GM12878 (cell line): ENCODE data around the gene SLC28A2. TPM values are rescaled to one million over a fixed set of nuclear protein-coding genes. Genes with fewer than 3 reads are reported as not detected.
A peak's percentile ranks its signal among the peaks of the same experiment; 100 is the strongest.

Source experiments
- ATAC-seq: fragments of 200-7000 bp; cut with Tn5 transposase; 3 replicates; pipeline ENCODE4 v1.9.1; 2020; ENCODE audit warnings: mild to moderate bottlenecking, moderate library complexity
- BruUV-seq: library from RNA; stranded (reverse); fragments of 400-500 nt; replicated peaks from 2 replicates; lab custom pipeline; 2021; lab: Mats Ljungman, UMichigan
- CTCF ChIA-PET: fragments of 300-600 bp; sonication (Branson Sonifier 250); formaldehyde crosslinking; extraction: SDS; loops from one replicate; lab custom pipeline; 2021; ENCODE audit warnings: inconsistent platforms; lab: Yijun Ruan, JAX
- POLR2A ChIA-PET: fragments of 350-600 bp; formaldehyde crosslinking; extraction: SDS; loops from one replicate; lab custom pipeline; 2021; ENCODE audit warnings: inconsistent platforms; lab: Charles Lee
- RAD21 ChIA-PET: fragments of 300-600 bp; sonication (Branson Sonifier 250); formaldehyde crosslinking; loops from one replicate; lab custom pipeline; 2023; ENCODE audit warnings: antibody characterized with exemption; ENCODE audit not compliant: unreplicated experiment; lab: Charles Lee
- SMC1A ChIA-PET: fragments of 300-600 bp; sonication (Branson Sonifier 250); formaldehyde crosslinking; loops from one replicate; lab custom pipeline; 2023; ENCODE audit not compliant: unreplicated experiment, uncharacterized antibody; lab: Charles Lee
- DNase-seq: peaks from one replicate; pipeline ENCODE4 v3.0.0-alpha.2; 2011; ENCODE audit warnings: low read depth, low spot score
- FAIRE-seq: peaks from 3 replicates; lab custom pipeline; 2011; peaks lifted over from hg19 to GRCh38; lab: Jason Lieb, UNC
- H2AFZ ChIP-seq: 2 replicates; pipeline ENCODE4 v1.6.0; 2011; ENCODE audit warnings: low read depth, low read length, control low read depth; ENCODE audit not compliant: control insufficient read depth
- H3K27ac ChIP-seq: 2 replicates; pipeline ENCODE4 v1.5.1; 2011; ENCODE audit warnings: control low read depth; ENCODE audit not compliant: control insufficient read depth, insufficient read depth
- H3K27me3 ChIP-seq, 2 experiments: replicated peaks in 1 of 2; 2 replicates each; pipeline versions ENCODE4 v1.6.0 to v1.6.1; 2011; ENCODE audit warnings: low read length in 1 of 2; ENCODE audit not compliant: control insufficient read depth in 2 of 2, insufficient read depth in 2 of 2
- H3K36me3 ChIP-seq, 2 experiments: 2 replicates each; pipeline ENCODE4 v1.5.1; 2011; ENCODE audit warnings: low read length in 1 of 2; ENCODE audit not compliant: control insufficient read depth in 2 of 2, insufficient read depth in 2 of 2
- H3K4me1 ChIP-seq: 2 replicates; pipeline ENCODE4 v1.6.1; 2011; ENCODE audit warnings: mild to moderate bottlenecking, low read length, moderate library complexity, mixed read lengths; ENCODE audit not compliant: control insufficient read depth, insufficient read depth
- H3K4me2 ChIP-seq: 2 replicates; pipeline ENCODE4 v1.6.0; 2011; ENCODE audit warnings: control low read depth; ENCODE audit not compliant: control insufficient read depth, insufficient read depth
- H3K4me3 ChIP-seq: fragments of 200-600 bp; sonication (generic); 2 replicates; pipeline ENCODE4 v1.5.1; 2016
- H3K79me2 ChIP-seq: 2 replicates; pipeline ENCODE4 v1.6.0; 2011; ENCODE audit warnings: low read length; ENCODE audit not compliant: control insufficient read depth, insufficient read depth
- H3K9ac ChIP-seq: 2 replicates; pipeline ENCODE4 v1.8.0; 2011; ENCODE audit warnings: low read length, control low read depth, mixed read lengths; ENCODE audit not compliant: control insufficient read depth, insufficient read depth
- H3K9me3 ChIP-seq: replicated peaks from 3 replicates; pipeline ENCODE4 v1.5.1; 2011; ENCODE audit warnings: mild to moderate bottlenecking, low read length; ENCODE audit not compliant: control insufficient read depth, insufficient read depth
- H4K20me1 ChIP-seq: 2 replicates; pipeline ENCODE4 v1.6.0; 2011; ENCODE audit not compliant: control insufficient read depth, insufficient read depth
- BCLAF1 ChIP-seq: fragments of 450-650 bp; IDR thresholded peaks from 2 replicates; pipeline ENCODE4 v1.6.1; 2017; ENCODE audit warnings: antibody characterized with exemption, mild to moderate bottlenecking, moderate library complexity
- BMI1 ChIP-seq: fragments of 450-650 bp; IDR thresholded peaks from 2 replicates; pipeline ENCODE4 v1.6.1; 2016; ENCODE audit warnings: mild to moderate bottlenecking, moderate library complexity, borderline replicate concordance
- CBFB ChIP-seq: IDR thresholded peaks from 2 replicates; pipeline ENCODE4 v1.6.1; 2016; ENCODE audit warnings: antibody characterized with exemption, low read depth
- CHD1 ChIP-seq: IDR thresholded peaks from 2 replicates; pipeline ENCODE4 v1.6.1; 2012; ENCODE audit warnings: low read depth, low read length, improper control_type of control experiment
- CTCF ChIP-seq, 3 experiments: IDR thresholded peaks in 2 of 3; conservative IDR thresholded peaks in 1 of 3; 2 replicates each; pipeline ENCODE4 v1.5.1; 2011; ENCODE audit warnings: low read depth in 3 of 3, low read length in 3 of 3, mild to moderate bottlenecking in 3 of 3, control low read depth in 2 of 3, moderate library complexity in 2 of 3, inconsistent platforms in 1 of 3, mixed read lengths in 1 of 3; ENCODE audit not compliant: control insufficient read depth in 2 of 3, insufficient read depth in 1 of 3; ENCODE audit errors: extremely low read depth in 1 of 3
- EGR1 ChIP-seq, 2 experiments: IDR thresholded peaks; 1 replicate in 1 of 2; 2 replicates in 1 of 2; pipeline ENCODE4 v1.6.1; 2011 to 2012; ENCODE audit warnings: low read depth in 2 of 2, low read length in 2 of 2, borderline replicate concordance in 1 of 2, mild to moderate bottlenecking in 1 of 2, moderate library complexity in 1 of 2
- ELK1 ChIP-seq: IDR thresholded peaks from 2 replicates; pipeline ENCODE4 v1.6.1; 2012; ENCODE audit warnings: low read depth, low read length, improper control_type of control experiment
- EZH2 ChIP-seq: IDR thresholded peaks from 2 replicates; pipeline ENCODE4 v1.6.1; 2012; ENCODE audit warnings: low read depth, mild to moderate bottlenecking, control low read depth, inconsistent platforms, low read length, borderline replicate concordance; ENCODE audit not compliant: control insufficient read depth
- LARP7 ChIP-seq: fragments of 450-650 bp; IDR thresholded peaks from 2 replicates; pipeline ENCODE4 v1.6.1; 2017; ENCODE audit warnings: mild to moderate bottlenecking
- MTA3 ChIP-seq: IDR thresholded peaks from 2 replicates; pipeline ENCODE4 v1.6.1; 2012; ENCODE audit warnings: low read length, inconsistent platforms, borderline replicate concordance
- POLR2AphosphoS2 ChIP-seq: IDR thresholded peaks from 2 replicates; pipeline ENCODE4 v1.6.1; 2011; ENCODE audit warnings: low read depth, mild to moderate bottlenecking, low read length, improper control_type of control experiment, moderate library complexity
- RAD21 ChIP-seq: IDR thresholded peaks from 2 replicates; pipeline ENCODE4 v1.6.1; 2011; ENCODE audit warnings: mild to moderate bottlenecking, low read depth, low read length, moderate library complexity; ENCODE audit not compliant: insufficient read depth
- RUNX3 ChIP-seq: IDR thresholded peaks from 2 replicates; pipeline ENCODE4 v1.6.1; 2012; ENCODE audit warnings: low read length, inconsistent platforms
- SMC3 ChIP-seq: IDR thresholded peaks from 2 replicates; pipeline ENCODE4 v1.6.1; 2011; ENCODE audit warnings: low read length, improper control_type of control experiment, borderline replicate concordance
- YY1 ChIP-seq: IDR thresholded peaks from 2 replicates; pipeline ENCODE4 v1.6.1; 2011; ENCODE audit warnings: low read depth, mild to moderate bottlenecking, low read length
- ZNF622 ChIP-seq: fragments of 450-650 bp; IDR thresholded peaks from 2 replicates; pipeline ENCODE4 v1.6.1; 2017; ENCODE audit warnings: mild to moderate bottlenecking, inconsistent platforms
- WGBS: methylation state at CpG from one replicate; pipeline ENCODE4 v1.1.6; 2016; ENCODE audit warnings: low lambda C conversion rate; ENCODE audit not compliant: insufficient replicate concordance, insufficient coverage; ENCODE audit errors: missing lambda C conversion rate; 5-methylcytosine and 5-hydroxymethylcytosine counted together
- in situ Hi-C: fragments of 300-500 bp; cut with MboI; formaldehyde crosslinking; loops from 9 replicates; pipeline ENCODE4 v1.14.3; 2018; ENCODE audit warnings: mixed read lengths
- intact Hi-C: fragments of 100-400 bp; cut with micrococcal nuclease; formaldehyde crosslinking; loops from one replicate; pipeline ENCODE4 v1.14.2; 2022; ENCODE audit not compliant: unreplicated experiment
- polyA plus RNA-seq, 11 experiments: library from polyadenylated mRNA; depleted of rRNA in 4 of 11; unstranded in 6 of 11; stranded (reverse) in 5 of 11; fragments of >200 nt; fragmentation: Nextera tagmentation in 4 of 11; fragmentation: Illumina TruSeq in 1 of 11; extraction: Ambion mirVana in 4 of 11; extraction: Trizol in 1 of 11; gene quantifications; 1 replicate in 1 of 11; 2 replicates in 10 of 11; pipeline versions ENCODE4 v1.2.1 to v1.2.3, GENCODE V29; 2011 to 2016; ENCODE audit warnings: inconsistent platforms in 2 of 11, missing spikeins in 2 of 11, low read depth in 1 of 11
- total RNA-seq, 4 experiments: library from RNA; depleted of rRNA in 3 of 4; stranded (reverse); fragments of >200 nt in 3 of 4; fragmentation: Illumina TruSeq in 1 of 4; extraction: Trizol in 1 of 4; gene quantifications; 2 replicates each; pipeline versions ENCODE4 v1.2.1 to v1.2.3, GENCODE V29; 2013 to 2021

SLC28A2 gene
- total and polyA plus RNA-seq, 10 of the 15 experiments (the other 5 are each of a cell fraction or from before 2014, with no cell fraction given) = 0.02 to 0.21 (median 0.14) TPM; not detected in 6

GRCh38 chr15:45274636-45275380 lies 22.8 kb downstream of the SLC28A2 start (continued):
- TF ChIP-seq RUNX3 = no peak
- no peak for TF ChIP-seq CHD1
- no peak for TF ChIP-seq LARP7

GRCh38 chr15:45276831-45277230 lies 24.8 kb downstream of the SLC28A2 start:
- ChIA-PET RAD21 (interaction anchor here (1.0 to 1.4 kb wide), 3 partner anchors 69 to 150 kb away, joined by 4 to 11 read pairs (median 6); no protein-coding TSS in a partner anchor), POLR2A (no interaction called here), SMC1A (interaction anchor here (0.8 to 1.4 kb wide), 4 partner anchors 15 to 125 kb away, joined by 3 to 4 read pairs (median 3); a partner anchor contains a TSS), CTCF (interaction anchor here (0.5 to 1.4 kb wide), 11 partner anchors 29 to 239 kb away, joined by 3 to 9 read pairs (median 4); no protein-coding TSS in a partner anchor)
- no peaks in the 10 kb centered on the region for H4K20me1 ChIP-seq
- no peak overlapping the region for H3K9ac ChIP-seq
- H3K4me1 ChIP-seq = peaks cover 3% of the 10 kb centered on the region
- DNase-seq (peak; percentile 11), ATAC-seq (no peak), FAIRE-seq (peak; percentile 70)
- H3K4me3 ChIP-seq = no peak overlapping the region
- H3K27me3 ChIP-seq = no peaks in the 10 kb centered on the region
- H3K27ac ChIP-seq = no peak overlapping the region
- WGBS = 3% methylated on average over 2 of the region's 2 CpGs
- H3K79me2 ChIP-seq = peaks cover 3% of the 10 kb centered on the region; the same call in 1 of the 2 replicates
- H2AFZ ChIP-seq = no peak overlapping the region
- H3K4me2 ChIP-seq = no peak overlapping the region
- in situ Hi-C loops (no loop called here), intact Hi-C loops (no loop called here)
- no TSS peak for BruUV-seq
- no peaks in the 10 kb centered on the region for H3K36me3 ChIP-seq
- H3K9me3 ChIP-seq = no peaks in the 10 kb centered on the region
- no peak for TF ChIP-seq BCLAF1
- TF ChIP-seq SMC3 = peak; percentile 59; the same call in 1 of the 2 replicates
- no peak for TF ChIP-seq BMI1
- TF ChIP-seq POLR2AphosphoS2 = no peak
- TF ChIP-seq RAD21 = peak; percentile 63
- peak; percentile 36 to 59 (median 45); a peak in 4 of 6 replicates for TF ChIP-seq CTCF (IDR thresholded peaks at IDR 0.05 in 2 of 3, conservative IDR thresholded peaks at IDR 0.05 in 1 of 3; ENCODE audit: control insufficient read depth in 2 of 3, extremely low read depth in 1 of 3, insufficient read depth in 1 of 3, low read depth in 3 of 3, low read length in 3 of 3)
- TF ChIP-seq EGR1 (IDR thresholded peaks at IDR 0.05; ENCODE audit: borderline replicate concordance in 1 of 2, low read depth in 2 of 2, low read length in 2 of 2) = no peak
- no peak for TF ChIP-seq ZNF622
- no peak for TF ChIP-seq MTA3
- TF ChIP-seq YY1 = no peak
- TF ChIP-seq EZH2 = no peak
- no peak for TF ChIP-seq ELK1
- TF ChIP-seq CBFB = no peak
